K562 (cell line): ENCODE results near the gene RER1. TPM values are rescaled to one million over a fixed set of nuclear protein-coding genes. Genes with fewer than 3 reads are reported as not detected.

Experiments
- CC2D1A ChIP-seq: fragments of 450-650 bp; IDR thresholded peaks from 2 replicates; pipeline ENCODE4 v1.6.1; 2017; ENCODE audit warnings: mild to moderate bottlenecking
- EGR1 ChIP-seq: fragments of 450-650 bp; conservative IDR thresholded peaks from 2 replicates; pipeline ENCODE4 v1.6.1; 2017; ENCODE audit warnings: mild to moderate bottlenecking
- HNRNPH1 ChIP-seq: fragments of 200-400 bp; formaldehyde crosslinking; optimal IDR thresholded peaks from 2 replicates; pipeline ENCODE3; 2017; ENCODE audit warnings: low read depth, mild to moderate bottlenecking, low read length, moderate library complexity
- HNRNPUL1 ChIP-seq: fragments of 200-400 bp; formaldehyde crosslinking; IDR thresholded peaks from 2 replicates; pipeline ENCODE4 v1.6.1; 2017; ENCODE audit warnings: low read length
- MCM3 ChIP-seq: fragments of 450-650 bp; IDR thresholded peaks from 2 replicates; pipeline ENCODE4 v1.6.1; 2016
- RBM14 ChIP-seq: fragments of 200-400 bp; formaldehyde crosslinking; IDR thresholded peaks from 2 replicates; pipeline ENCODE4 v1.6.1; 2018; ENCODE audit warnings: low read depth, mild to moderate bottlenecking, low read length, moderate library complexity, borderline replicate concordance; ENCODE audit not compliant: insufficient read depth
- ZNF263 ChIP-seq: sonication (generic); formaldehyde crosslinking; IDR thresholded peaks from 2 replicates; pipeline ENCODE4 v1.8.0; 2022; ENCODE audit warnings: mild to moderate bottlenecking, missing genetic modification reagents, borderline replicate concordance
- ZNF766 ChIP-seq: fragments of 200-800 bp; sonication (Bioruptor generic); conservative IDR thresholded peaks from 2 replicates; pipeline ENCODE4 v1.6.1; 2016; ENCODE audit warnings: missing genetic modification characterization, missing compliant biosample characterization
- polyA plus RNA-seq, 8 experiments: library from polyadenylated mRNA; depleted of rRNA in 4 of 8; stranded (reverse) in 5 of 8; unstranded in 3 of 8; fragments of >200 nt; fragmentation: Nextera tagmentation in 2 of 8; fragmentation: Illumina TruSeq in 1 of 8; extraction: Ambion mirVana in 2 of 8; extraction: Trizol in 1 of 8; gene quantifications; 2 replicates each; pipeline versions ENCODE4 v1.2.1 to v1.2.3, GENCODE V29; 2011 to 2014; ENCODE audit warnings: inconsistent platforms in 1 of 8, missing spikeins in 1 of 8
- total RNA-seq, 7 experiments: library from RNA; depleted of rRNA in 6 of 7; stranded (reverse); fragments of >200 nt in 6 of 7; fragmentation: Illumina TruSeq in 2 of 7; extraction: Trizol in 2 of 7; gene quantifications; 2 replicates each; pipeline versions ENCODE4 v1.2.1 to v1.2.3, GENCODE V29; 2011 to 2021; ENCODE audit warnings: low replicate concordance in 1 of 7
- TF ChIP-seq, protein P1 (sequence below): fragments of 450-650 bp; formaldehyde crosslinking; IDR thresholded peaks from 2 replicates; pipeline ENCODE4 v1.4.0; 2022; ENCODE audit warnings: missing genetic modification characterization
- TF ChIP-seq, protein P2 (sequence below): fragments of 450-650 bp; formaldehyde crosslinking; IDR thresholded peaks from 2 replicates; pipeline ENCODE4 v1.4.0; 2020; ENCODE audit warnings: mild to moderate bottlenecking, mixed read lengths
- TF ChIP-seq, protein P3 (sequence below): sonication (generic); formaldehyde crosslinking; IDR thresholded peaks from 2 replicates; pipeline ENCODE4 v1.9.0; 2022; ENCODE audit warnings: mild to moderate bottlenecking, missing genetic modification reagents

The RER1 gene
- total and polyA plus RNA-seq, 9 of the 15 experiments (the other 6 are each of a cell fraction or from before 2014, with no cell fraction given), result 19.6 to 354 (median 183) TPM

DNA sequence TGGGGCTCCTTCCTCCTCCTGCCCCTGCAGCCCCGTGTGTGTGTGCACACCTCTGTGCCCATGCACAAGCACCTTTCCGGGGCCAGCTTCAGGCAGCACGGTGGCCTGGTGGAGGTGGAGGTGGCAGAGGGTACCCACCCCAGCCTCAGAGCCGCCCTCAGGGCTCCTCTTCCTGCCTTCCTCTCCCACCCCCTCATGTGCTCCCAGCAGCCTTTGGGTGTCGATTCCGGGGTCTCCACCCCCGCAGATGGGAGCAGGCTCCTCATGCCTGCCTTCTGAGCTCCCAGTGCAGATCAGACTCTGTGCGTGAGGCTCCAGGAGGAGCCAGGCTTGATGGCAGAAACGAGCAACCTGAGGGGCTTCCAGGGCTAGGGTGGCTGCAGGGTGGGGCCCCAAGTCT, 55.2 kb downstream of the RER1 start (continued):
- TF ChIP-seq, protein P1, sequence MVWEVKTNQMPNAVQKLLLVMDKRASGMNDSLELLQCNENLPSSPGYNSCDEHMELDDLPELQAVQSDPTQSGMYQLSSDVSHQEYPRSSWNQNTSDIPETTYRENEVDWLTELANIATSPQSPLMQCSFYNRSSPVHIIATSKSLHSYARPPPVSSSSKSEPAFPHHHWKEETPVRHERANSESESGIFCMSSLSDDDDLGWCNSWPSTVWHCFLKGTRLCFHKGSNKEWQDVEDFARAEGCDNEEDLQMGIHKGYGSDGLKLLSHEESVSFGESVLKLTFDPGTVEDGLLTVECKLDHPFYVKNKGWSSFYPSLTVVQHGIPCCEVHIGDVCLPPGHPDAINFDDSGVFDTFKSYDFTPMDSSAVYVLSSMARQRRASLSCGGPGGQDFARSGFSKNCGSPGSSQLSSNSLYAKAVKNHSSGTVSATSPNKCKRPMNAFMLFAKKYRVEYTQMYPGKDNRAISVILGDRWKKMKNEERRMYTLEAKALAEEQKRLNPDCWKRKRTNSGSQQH (CRISPR knock-in tag), result no peak
- TF ChIP-seq CC2D1A (no peak), HNRNPUL1 (no peak), RBM14 (0 out of 2 replicates have a peak, but pooled peaks have one; percentile 13), HNRNPH1 (no peak), ZNF263 (0 out of 2 replicates have a peak, but pooled peaks have one; percentile 0), MCM3 (no peak), EGR1 (peak; percentile 57), ZNF766 (CRISPR knock-in tag) (no peak)
- TF ChIP-seq, protein P2, sequence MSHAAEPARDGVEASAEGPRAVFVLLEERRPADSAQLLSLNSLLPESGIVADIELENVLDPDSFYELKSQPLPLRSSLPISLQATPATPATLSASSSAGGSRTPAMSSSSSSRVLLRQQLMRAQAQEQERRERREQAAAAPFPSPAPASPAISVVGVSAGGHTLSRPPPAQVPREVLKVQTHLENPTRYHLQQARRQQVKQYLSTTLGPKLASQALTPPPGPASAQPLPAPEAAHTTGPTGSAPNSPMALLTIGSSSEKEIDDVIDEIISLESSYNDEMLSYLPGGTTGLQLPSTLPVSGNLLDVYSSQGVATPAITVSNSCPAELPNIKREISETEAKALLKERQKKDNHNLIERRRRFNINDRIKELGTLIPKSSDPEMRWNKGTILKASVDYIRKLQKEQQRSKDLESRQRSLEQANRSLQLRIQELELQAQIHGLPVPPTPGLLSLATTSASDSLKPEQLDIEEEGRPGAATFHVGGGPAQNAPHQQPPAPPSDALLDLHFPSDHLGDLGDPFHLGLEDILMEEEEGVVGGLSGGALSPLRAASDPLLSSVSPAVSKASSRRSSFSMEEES (CRISPR knock-in tag), result no peak
- TF ChIP-seq, protein P3, sequence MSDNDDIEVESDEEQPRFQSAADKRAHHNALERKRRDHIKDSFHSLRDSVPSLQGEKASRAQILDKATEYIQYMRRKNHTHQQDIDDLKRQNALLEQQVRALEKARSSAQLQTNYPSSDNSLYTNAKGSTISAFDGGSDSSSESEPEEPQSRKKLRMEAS, result no peak
